ENCODE measurements around the gene E2F4.
A peak's percentile ranks its signal among the peaks of the same experiment; 100 is the strongest.

Gene E2F4

DNA sequence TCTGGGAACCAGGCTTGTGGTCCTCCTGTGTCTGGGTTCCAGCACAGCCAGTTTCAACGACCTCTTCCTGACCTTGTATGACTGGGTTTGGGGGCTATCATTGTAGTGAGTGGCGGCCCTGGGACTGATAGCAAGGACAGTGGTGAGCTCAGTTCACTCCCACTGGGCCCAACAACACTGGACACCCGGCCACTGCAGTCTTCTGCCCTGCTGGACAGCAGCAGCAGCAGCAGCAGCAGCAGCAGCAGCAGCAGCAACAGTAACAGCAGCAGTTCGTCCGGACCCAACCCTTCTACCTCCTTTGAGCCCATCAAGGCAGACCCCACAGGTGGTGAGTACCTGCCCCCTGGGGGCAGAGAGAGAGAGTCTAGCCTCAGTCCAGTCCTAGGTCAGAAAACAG lies 3.7 kb downstream of the E2F4 start:
- Histone ChIP-seq H3K4ac (ENCODE audit: low read length) (no peak overlapping the region), H3K36me3 (replicated peaks in 1 of 2; ENCODE audit: control insufficient read depth in 2 of 2, insufficient read depth in 2 of 2, low read length in 2 of 2) (peaks cover 49 to 68% of the 10 kb centered on the region in 2 donors), H2BK5ac (ENCODE audit: low read length) (no peak overlapping the region), H3K9me3 (replicated peaks in 1 of 2; ENCODE audit: control insufficient read depth in 2 of 2, insufficient read depth in 1 of 2, low read depth in 1 of 2, low read length in 2 of 2) (no peaks in the 10 kb centered on the region), H2BK15ac (ENCODE audit: low read length) (no peak overlapping the region), H4K91ac (ENCODE audit: low read depth, low read length, poor library complexity) (no peak overlapping the region), H3K27me3 (ENCODE audit: control insufficient read depth in 3 of 3, insufficient read depth in 3 of 3, low read depth in 1 of 3, low read length in 3 of 3) (peaks cover 0 to 5% (median 0%) of the 10 kb centered on the region in 3 experiments), H3K79me1 (ENCODE audit: low read depth, low read length) (peaks cover 8% of the 10 kb centered on the region), H2BK120ac (ENCODE audit: low read depth, low read length) (no peak overlapping the region), H3K14ac (ENCODE audit: low read length) (no peak overlapping the region), H2AFZ (ENCODE audit: low read length) (no peak overlapping the region), H3K27ac (replicated peaks; ENCODE audit: low read length) (no peak overlapping the region), H2AK5ac (ENCODE audit: low read depth, low read length) (no peak overlapping the region), H2BK12ac (ENCODE audit: low read length) (no peak overlapping the region), H3K4me3 (ENCODE audit: low read length in 2 of 2) (no peak overlapping the region), H3K4me2 (ENCODE audit: insufficient read depth, low read length, poor library complexity, severe bottlenecking) (no peak overlapping the region), H3K18ac (ENCODE audit: low read length) (no peak overlapping the region), H4K8ac (ENCODE audit: low read depth, low read length) (no peak overlapping the region), H3K4me1 (ENCODE audit: control insufficient read depth in 2 of 2, insufficient read depth in 1 of 2, low read depth in 1 of 2, low read length in 2 of 2) (peaks cover 12 to 19% of the 10 kb centered on the region in 2 donors), H3K23ac (ENCODE audit: low read depth, low read length, poor library complexity) (no peak overlapping the region), H3K9ac (ENCODE audit: low read depth, low read length, poor library complexity) (no peak overlapping the region)
- DNase-seq (ENCODE audit: low spot score), result no peak
- no CpG with 5 or more reads among the region's 5 CpGs for WGBS, 2 donors (ENCODE audit: extremely low coverage in 2 of 2, insufficient read length in 2 of 2, insufficient replicate concordance in 1 of 2)

DNA sequence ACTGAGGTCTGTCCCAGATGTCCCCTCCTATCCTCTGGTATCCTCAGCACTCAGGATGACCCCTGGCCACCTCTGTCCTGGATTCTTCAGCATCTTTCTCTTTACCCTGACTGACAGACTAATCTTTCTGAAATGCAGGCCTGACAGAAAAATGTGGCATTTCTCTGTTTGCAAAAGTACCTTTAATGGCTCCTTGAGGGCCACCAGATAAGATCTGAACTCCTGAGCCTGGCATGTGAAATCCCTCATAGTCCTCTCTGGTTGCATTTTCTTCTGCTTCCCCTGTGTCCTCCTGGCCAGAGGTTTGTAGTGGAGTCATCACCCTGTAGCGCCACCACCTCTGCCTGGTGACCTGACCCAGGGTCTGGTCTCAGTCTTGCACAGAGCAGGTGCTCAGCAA lies 4.9 kb downstream of the E2F4 start:
- DNase-seq (ENCODE audit: low spot score), result no peak
- H2BK120ac ChIP-seq (ENCODE audit: low read depth, low read length), result no peak overlapping the region
- H3K36me3 ChIP-seq (replicated peaks in 1 of 2; ENCODE audit: control insufficient read depth in 2 of 2, insufficient read depth in 2 of 2, low read length in 2 of 2), result peaks cover 56 to 78% of the 10 kb centered on the region in 2 donors
- H3K18ac ChIP-seq (ENCODE audit: low read length), result no peak overlapping the region
- H3K23ac ChIP-seq (ENCODE audit: low read depth, low read length, poor library complexity), result no peak overlapping the region
- no peak overlapping the region for H3K4ac ChIP-seq (ENCODE audit: low read length)
- H3K79me1 ChIP-seq (ENCODE audit: low read depth, low read length), result peaks cover 8% of the 10 kb centered on the region
- H3K4me2 ChIP-seq (ENCODE audit: insufficient read depth, low read length, poor library complexity, severe bottlenecking), result no peak overlapping the region
- H3K27ac ChIP-seq (replicated peaks; ENCODE audit: low read length), result no peak overlapping the region
- H3K27me3 ChIP-seq (ENCODE audit: control insufficient read depth in 3 of 3, insufficient read depth in 3 of 3, low read depth in 1 of 3, low read length in 3 of 3), result peaks cover 0 to 5% (median 0%) of the 10 kb centered on the region in 3 experiments
- no peak overlapping the region for H3K9ac ChIP-seq (ENCODE audit: low read depth, low read length, poor library complexity)
- no CpG with 5 or more reads among the region's 1 CpG for WGBS, 2 donors (ENCODE audit: extremely low coverage in 2 of 2, insufficient read length in 2 of 2, insufficient replicate concordance in 1 of 2)
- no peak overlapping the region for H3K14ac ChIP-seq (ENCODE audit: low read length)
- no peak overlapping the region for H2BK15ac ChIP-seq (ENCODE audit: low read length)
- H2BK5ac ChIP-seq (ENCODE audit: low read length), result no peak overlapping the region
- no peak overlapping the region for H2AFZ ChIP-seq (ENCODE audit: low read length)
- H3K4me3 ChIP-seq (ENCODE audit: low read length in 2 of 2), result no peak overlapping the region
- no peak overlapping the region for H4K91ac ChIP-seq (ENCODE audit: low read depth, low read length, poor library complexity)
- no peak overlapping the region for H2AK5ac ChIP-seq (ENCODE audit: low read depth, low read length)
- peaks cover 11 to 18% of the 10 kb centered on the region in 2 donors for H3K4me1 ChIP-seq (ENCODE audit: control insufficient read depth in 2 of 2, insufficient read depth in 1 of 2, low read depth in 1 of 2, low read length in 2 of 2)
- H4K8ac ChIP-seq (ENCODE audit: low read depth, low read length), result no peak overlapping the region
- no peaks in the 10 kb centered on the region for H3K9me3 ChIP-seq (replicated peaks in 1 of 2; ENCODE audit: control insufficient read depth in 2 of 2, insufficient read depth in 1 of 2, low read depth in 1 of 2, low read length in 2 of 2)
- no peak overlapping the region for H2BK12ac ChIP-seq (ENCODE audit: low read length)

DNA sequence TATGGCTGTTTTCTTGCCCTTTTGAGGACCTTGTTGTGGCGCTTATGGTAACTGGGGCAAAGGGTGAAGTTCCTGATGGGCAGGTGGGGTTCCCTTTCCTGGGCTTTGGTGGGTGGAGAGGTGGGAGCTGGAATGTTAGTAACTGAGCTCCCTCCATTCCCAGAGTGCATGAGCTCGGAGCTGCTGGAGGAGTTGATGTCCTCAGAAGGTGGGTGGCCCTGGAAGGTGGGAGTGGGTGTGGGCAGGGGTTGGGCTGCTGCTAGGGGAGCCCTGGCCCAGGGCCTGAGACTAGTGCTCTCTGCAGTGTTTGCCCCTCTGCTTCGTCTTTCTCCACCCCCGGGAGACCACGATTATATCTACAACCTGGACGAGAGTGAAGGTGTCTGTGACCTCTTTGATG lies 5.7 kb downstream of the E2F4 start:
- no peak overlapping the region for H4K8ac ChIP-seq (ENCODE audit: low read depth, low read length)
- no peak overlapping the region for H4K91ac ChIP-seq (ENCODE audit: low read depth, low read length, poor library complexity)
- H2BK15ac ChIP-seq (ENCODE audit: low read length), result no peak overlapping the region
- H3K14ac ChIP-seq (ENCODE audit: low read length), result no peak overlapping the region
- no peak overlapping the region for H3K4me3 ChIP-seq (ENCODE audit: low read length in 2 of 2)
- H3K9me3 ChIP-seq (replicated peaks in 1 of 2; ENCODE audit: control insufficient read depth in 2 of 2, insufficient read depth in 1 of 2, low read depth in 1 of 2, low read length in 2 of 2), result no peaks in the 10 kb centered on the region
- H3K79me1 ChIP-seq (ENCODE audit: low read depth, low read length), result peaks cover 4% of the 10 kb centered on the region
- no CpG with 5 or more reads among the region's 6 CpGs for WGBS, 2 donors (ENCODE audit: extremely low coverage in 2 of 2, insufficient read length in 2 of 2, insufficient replicate concordance in 1 of 2)
- no peak overlapping the region for H3K4ac ChIP-seq (ENCODE audit: low read length)
- H3K9ac ChIP-seq (ENCODE audit: low read depth, low read length, poor library complexity), result no peak overlapping the region
- no peak overlapping the region for H2BK12ac ChIP-seq (ENCODE audit: low read length)
- no peak for DNase-seq (ENCODE audit: low spot score)
- peaks cover 60 to 86% of the 10 kb centered on the region in 2 donors for H3K36me3 ChIP-seq (replicated peaks in 1 of 2; ENCODE audit: control insufficient read depth in 2 of 2, insufficient read depth in 2 of 2, low read length in 2 of 2)
- H2AFZ ChIP-seq (ENCODE audit: low read length), result no peak overlapping the region
- H3K4me2 ChIP-seq (ENCODE audit: insufficient read depth, low read length, poor library complexity, severe bottlenecking), result no peak overlapping the region
- H2BK5ac ChIP-seq (ENCODE audit: low read length), result no peak overlapping the region
- no peak overlapping the region for H3K23ac ChIP-seq (ENCODE audit: low read depth, low read length, poor library complexity)
- H2BK120ac ChIP-seq (ENCODE audit: low read depth, low read length), result no peak overlapping the region
- H3K18ac ChIP-seq (ENCODE audit: low read length), result no peak overlapping the region
- H3K4me1 ChIP-seq (ENCODE audit: control insufficient read depth in 2 of 2, insufficient read depth in 1 of 2, low read depth in 1 of 2, low read length in 2 of 2), result peaks cover 6 to 15% of the 10 kb centered on the region in 2 donors
- peaks cover 0 to 5% (median 0%) of the 10 kb centered on the region in 3 experiments for H3K27me3 ChIP-seq (ENCODE audit: control insufficient read depth in 3 of 3, insufficient read depth in 3 of 3, low read depth in 1 of 3, low read length in 3 of 3)
- H2AK5ac ChIP-seq (ENCODE audit: low read depth, low read length), result no peak overlapping the region
- H3K27ac ChIP-seq (replicated peaks; ENCODE audit: low read length), result no peak overlapping the region

DNA sequence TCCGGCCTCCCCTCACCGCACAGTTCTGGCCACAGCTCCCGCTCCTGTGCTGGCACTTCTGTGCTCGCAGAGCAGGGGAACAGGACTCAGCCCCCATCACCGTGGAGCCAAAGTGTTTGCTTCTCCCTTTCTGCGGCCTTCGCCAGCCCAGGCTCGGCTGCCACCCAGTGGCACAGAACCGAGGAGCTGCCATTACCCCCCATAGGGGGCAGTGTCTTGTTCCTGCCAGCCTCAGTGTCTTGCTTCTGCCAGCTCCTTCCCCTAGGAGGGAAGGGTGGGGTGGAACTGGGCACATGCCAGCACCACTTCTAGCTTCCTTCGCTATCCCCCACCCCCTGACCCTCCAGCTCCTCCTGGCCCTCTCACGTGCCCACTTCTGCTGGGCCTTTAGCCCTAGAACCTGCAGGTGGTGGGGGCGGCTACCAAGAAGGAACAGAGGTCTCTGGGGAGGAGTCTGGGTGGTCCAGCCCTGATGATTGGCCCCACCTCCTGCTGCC lies 6.3 kb downstream of the E2F4 start:
- Histone ChIP-seq H3K27me3 (ENCODE audit: control insufficient read depth in 3 of 3, insufficient read depth in 3 of 3, low read depth in 1 of 3, low read length in 3 of 3) (peaks cover 0 to 5% (median 0%) of the 10 kb centered on the region in 3 experiments), H2BK15ac (ENCODE audit: low read length) (no peak overlapping the region), H3K23ac (ENCODE audit: low read depth, low read length, poor library complexity) (no peak overlapping the region), H3K14ac (ENCODE audit: low read length) (no peak overlapping the region), H3K27ac (replicated peaks; ENCODE audit: low read length) (no peak overlapping the region), H3K79me1 (ENCODE audit: low read depth, low read length) (no peaks in the 10 kb centered on the region), H2BK5ac (ENCODE audit: low read length) (no peak overlapping the region), H2BK12ac (ENCODE audit: low read length) (no peak overlapping the region), H3K4me3 (ENCODE audit: low read length in 2 of 2) (no peak overlapping the region), H2BK120ac (ENCODE audit: low read depth, low read length) (no peak overlapping the region), H4K8ac (ENCODE audit: low read depth, low read length) (no peak overlapping the region), H3K36me3 (replicated peaks in 1 of 2; ENCODE audit: control insufficient read depth in 2 of 2, insufficient read depth in 2 of 2, low read length in 2 of 2) (peaks cover 60 to 89% of the 10 kb centered on the region in 2 donors), H2AK5ac (ENCODE audit: low read depth, low read length) (no peak overlapping the region), H3K4me2 (ENCODE audit: insufficient read depth, low read length, poor library complexity, severe bottlenecking) (no peak overlapping the region), H3K4me1 (ENCODE audit: control insufficient read depth in 2 of 2, insufficient read depth in 1 of 2, low read depth in 1 of 2, low read length in 2 of 2) (peaks cover 1 to 10% of the 10 kb centered on the region in 2 donors), H3K9me3 (replicated peaks in 1 of 2; ENCODE audit: control insufficient read depth in 2 of 2, insufficient read depth in 1 of 2, low read depth in 1 of 2, low read length in 2 of 2) (no peaks in the 10 kb centered on the region), H3K4ac (ENCODE audit: low read length) (no peak overlapping the region), H3K18ac (ENCODE audit: low read length) (no peak overlapping the region), H2AFZ (ENCODE audit: low read length) (no peak overlapping the region), H3K9ac (ENCODE audit: low read depth, low read length, poor library complexity) (peak overlapping the region; percentile 24), H4K91ac (ENCODE audit: low read depth, low read length, poor library complexity) (no peak overlapping the region)
- DNase-seq (ENCODE audit: low spot score), result no peak
- no CpG with 5 or more reads among the region's 12 CpGs for WGBS, 2 donors (ENCODE audit: extremely low coverage in 2 of 2, insufficient read length in 2 of 2, insufficient replicate concordance in 1 of 2)

Measured in neuronal stem cell (in vitro differentiated cells).